H1 (cell line): Measurements from ENCODE around the gene CNNM2. TPM values are rescaled to one million over a fixed set of nuclear protein-coding genes. Genes with fewer than 3 reads are reported as not detected.
A peak's percentile ranks its signal among the peaks of the same experiment; 100 is the strongest.

Experiments
- CTCF ChIA-PET: fragments of 300-600 bp; sonication (Branson Sonifier 250); formaldehyde crosslinking; loops from one replicate; lab custom pipeline; 2021; ENCODE audit not compliant: partially characterized antibody; lab: Charles Lee
- POLR2A ChIA-PET: fragments of 300-600 bp; sonication (Branson Sonifier 250); formaldehyde crosslinking; loops from one replicate; lab custom pipeline; 2021; ENCODE audit warnings: inconsistent platforms; ENCODE audit not compliant: partially characterized antibody; lab: Charles Lee
- DNase-seq, 2 experiments: peaks; one replicate each; pipeline versions ENCODE4 v3.0.0 to v3.0.0-alpha.2; 2010 to 2022; ENCODE audit warnings: low spot score in 2 of 2, low read depth in 1 of 2, mixed read lengths in 1 of 2
- FAIRE-seq: peaks from 2 replicates; lab custom pipeline; 2011; peaks lifted over from hg19 to GRCh38; lab: Jason Lieb, UNC
- H2AFZ ChIP-seq: 2 replicates; pipeline ENCODE4 v1.8.1; 2012; ENCODE audit warnings: low read length, inconsistent platforms
- H2AK5ac ChIP-seq: 2 replicates; pipeline ENCODE4 v1.6.1; 2013; ENCODE audit warnings: low read depth, low read length
- H2BK120ac ChIP-seq: replicated peaks from 2 replicates; pipeline ENCODE3; 2013; ENCODE audit warnings: low read depth, low read length, inconsistent platforms
- H2BK12ac ChIP-seq: 2 replicates; pipeline ENCODE4 v1.6.1; 2013; ENCODE audit warnings: low read depth, low read length
- H2BK15ac ChIP-seq: 2 replicates; pipeline ENCODE4 v1.6.1; 2013; ENCODE audit warnings: low read length
- H2BK20ac ChIP-seq: 2 replicates; pipeline ENCODE4 v1.6.1; 2013; ENCODE audit warnings: low read length
- H2BK5ac ChIP-seq: 2 replicates; pipeline ENCODE4 v1.6.1; 2013; ENCODE audit warnings: low read depth, low read length
- H3K14ac ChIP-seq: 2 replicates; pipeline ENCODE4 v1.6.1; 2013; ENCODE audit warnings: inconsistent platforms; ENCODE audit not compliant: insufficient read length
- H3K18ac ChIP-seq: 2 replicates; pipeline ENCODE4 v1.6.1; 2013; ENCODE audit warnings: low read length; ENCODE audit errors: extremely low read depth
- H3K23ac ChIP-seq: 2 replicates; pipeline ENCODE4 v1.6.1; 2013; ENCODE audit warnings: inconsistent platforms; ENCODE audit not compliant: insufficient read length
- H3K23me2 ChIP-seq: 2 replicates; pipeline ENCODE4 v1.6.1; 2013; ENCODE audit warnings: low read depth, low read length
- H3K27ac ChIP-seq: 2 replicates; pipeline ENCODE4 v1.6.1; 2011; ENCODE audit warnings: low read depth, low read length, inconsistent platforms
- H3K27me3 ChIP-seq, 4 experiments: replicated peaks in 1 of 4; 1 replicate in 1 of 4; 2 replicates in 3 of 4; pipeline versions ENCODE4 v1.6.1 to v1.8.1; 2011 to 2013; ENCODE audit warnings: low read length in 3 of 4, mild to moderate bottlenecking in 3 of 4, inconsistent platforms in 2 of 4, mixed read lengths in 2 of 4, moderate library complexity in 1 of 4; ENCODE audit not compliant: control insufficient read depth in 3 of 4, insufficient read depth in 3 of 4; ENCODE audit errors: extremely low read depth in 1 of 4
- H3K36me3 ChIP-seq, 4 experiments: 2 replicates each; pipeline versions ENCODE4 v1.6.1 to v1.8.1; 2011 to 2013; ENCODE audit warnings: mild to moderate bottlenecking in 4 of 4, low read length in 3 of 4, moderate library complexity in 2 of 4, control low read depth in 1 of 4, inconsistent platforms in 1 of 4; ENCODE audit not compliant: insufficient read depth in 4 of 4, control insufficient read depth in 2 of 4
- H3K4ac ChIP-seq: replicated peaks from 2 replicates; pipeline ENCODE3; 2013; ENCODE audit warnings: low read length, low read depth, mixed read lengths, inconsistent platforms; ENCODE audit not compliant: insufficient read length
- H3K4me1 ChIP-seq, 4 experiments: replicated peaks in 1 of 4; 1 replicate in 1 of 4; 2 replicates in 3 of 4; pipeline versions ENCODE4 v1.6.1 to v1.8.1; 2011 to 2013; ENCODE audit warnings: low read length in 3 of 4, inconsistent platforms in 2 of 4, mixed read lengths in 1 of 4; ENCODE audit not compliant: insufficient read depth in 4 of 4, control insufficient read depth in 3 of 4
- H3K4me2 ChIP-seq, 2 experiments: 2 replicates each; pipeline versions ENCODE4 v1.6.1 to v1.8.1; 2011 to 2013; ENCODE audit warnings: low read depth in 2 of 2, low read length in 2 of 2, control low read depth in 1 of 2, inconsistent platforms in 1 of 2, mild to moderate bottlenecking in 1 of 2; ENCODE audit not compliant: insufficient read depth in 1 of 2
- H3K4me3 ChIP-seq, 4 experiments: fragments of 200-600, 300-600 bp in 1 of 4; sonication (generic), shearing (Covaris generic), sonication (Bioruptor Twin) in 1 of 4; 2 replicates each; pipeline versions ENCODE4 v1.5.1 to v1.8.1; 2011 to 2016; ENCODE audit warnings: low read length in 4 of 4, low read depth in 3 of 4, control low read depth in 2 of 4, inconsistent platforms in 2 of 4, mild to moderate bottlenecking in 2 of 4, mixed read lengths in 1 of 4, moderate library complexity in 1 of 4; ENCODE audit not compliant: insufficient read depth in 2 of 4; ENCODE audit errors: extremely low read depth in 1 of 4
- H3K56ac ChIP-seq: replicated peaks from 2 replicates; pipeline ENCODE3; 2013; ENCODE audit warnings: low read depth, mild to moderate bottlenecking, mixed read lengths, low read length, inconsistent platforms; ENCODE audit not compliant: insufficient read length
- H3K79me1 ChIP-seq: 2 replicates; pipeline ENCODE4 v1.6.1; 2013; ENCODE audit warnings: low read depth, low read length, control low read depth
- H3K79me2 ChIP-seq, 2 experiments: 2 replicates each; pipeline versions ENCODE4 v1.6.1 to v1.8.1; 2012 to 2013; ENCODE audit warnings: low read length in 2 of 2, mild to moderate bottlenecking in 2 of 2, inconsistent platforms in 1 of 2; ENCODE audit not compliant: insufficient read depth in 2 of 2, control insufficient read depth in 1 of 2
- H3K9ac ChIP-seq, 4 experiments: replicated peaks in 1 of 4; 1 replicate in 1 of 4; 2 replicates in 3 of 4; pipeline versions ENCODE4 v1.6.1 to v1.8.1; 2011 to 2013; ENCODE audit warnings: low read depth in 3 of 4, low read length in 3 of 4, control low read depth in 2 of 4, mild to moderate bottlenecking in 2 of 4, moderate library complexity in 2 of 4, inconsistent platforms in 1 of 4; ENCODE audit errors: extremely low read depth in 1 of 4
- H3K9me3 ChIP-seq, 2 experiments: 2 replicates each; pipeline versions ENCODE4 v1.6.1 to v1.8.1; 2012 to 2013; ENCODE audit warnings: mild to moderate bottlenecking in 2 of 2, moderate library complexity in 2 of 2, control low read depth in 1 of 2, inconsistent platforms in 1 of 2, low read depth in 1 of 2, low read length in 1 of 2, mixed read lengths in 1 of 2; ENCODE audit not compliant: insufficient read depth in 2 of 2
- H4K20me1 ChIP-seq, 2 experiments: replicated peaks in 1 of 2; 2 replicates each; pipeline versions ENCODE3 to v1.8.1; 2011 to 2013; ENCODE audit warnings: inconsistent platforms in 2 of 2, low read length in 2 of 2, mild to moderate bottlenecking in 1 of 2; ENCODE audit not compliant: insufficient read depth in 2 of 2, control insufficient read depth in 1 of 2
- H4K5ac ChIP-seq: 2 replicates; pipeline ENCODE4 v1.6.1; 2013; ENCODE audit warnings: low read length, low read depth, mixed read lengths, inconsistent platforms; ENCODE audit not compliant: insufficient read length
- H4K8ac ChIP-seq: 2 replicates; pipeline ENCODE4 v1.8.0; 2013; ENCODE audit warnings: mild to moderate bottlenecking, moderate library complexity, low read length, inconsistent platforms; ENCODE audit not compliant: insufficient read depth; ENCODE audit errors: extremely low read depth
- H4K91ac ChIP-seq: replicated peaks from 2 replicates; pipeline ENCODE3; 2013; ENCODE audit warnings: low read length, mixed read lengths, inconsistent platforms; ENCODE audit not compliant: insufficient read length
- HDAC6 ChIP-seq: IDR thresholded peaks from one replicate; pipeline ENCODE4 v1.7.1; 2012; ENCODE audit warnings: low read depth, mild to moderate bottlenecking, inconsistent platforms, low read length, moderate library complexity
- RAD21 ChIP-seq, 2 experiments: IDR thresholded peaks in 1 of 2; conservative IDR thresholded peaks in 1 of 2; 2 replicates each; pipeline ENCODE4 v1.6.1; 2011; ENCODE audit warnings: low read depth in 2 of 2, low read length in 2 of 2, improper control_type of control experiment in 1 of 2, inconsistent platforms in 1 of 2, mild to moderate bottlenecking in 1 of 2, moderate library complexity in 1 of 2
- WGBS, 2 experiments: shearing (Covaris generic) in 1 of 2; methylation state at CpG; one replicate each; pipeline versions ENCODE4 v1.1.6 to v1.1.7; 2013 to 2015; ENCODE audit warnings: low lambda C conversion rate in 2 of 2, mixed read lengths in 2 of 2, inconsistent platforms in 1 of 2, low coverage in 1 of 2, missing lambda C conversion rate in 1 of 2; ENCODE audit not compliant: insufficient replicate concordance in 2 of 2, insufficient coverage in 1 of 2, insufficient read length in 1 of 2; ENCODE audit errors: extremely low coverage in 1 of 2, missing lambda C conversion rate in 1 of 2; 5-methylcytosine and 5-hydroxymethylcytosine counted together
- polyA plus RNA-seq, 7 experiments: library from polyadenylated mRNA; depleted of rRNA in 3 of 7; stranded (reverse) in 5 of 7; unstranded in 2 of 7; fragments of >200 nt in 5 of 7; fragments of 200-250 nt in 2 of 7; gene quantifications; 1 replicate in 5 of 7; 2 replicates in 1 of 7; 4 replicates in 1 of 7; pipeline versions ENCODE4 v1.2.1 to v1.2.3, GENCODE V29; 2011 to 2013; ENCODE audit warnings: missing spikeins in 2 of 7, mixed read lengths in 2 of 7
- total RNA-seq: library from RNA; stranded (reverse); fragmentation: NEBNext Ultra II Directional; extraction: Animal tissue kit (Norgen Biotek cat#: 25700); gene quantifications from 2 replicates; pipeline ENCODE4 v1.2.1, GENCODE V29; 2021

CNNM2 gene
- total and polyA plus RNA-seq, 2 of the 8 experiments (the other 6 are each of a cell fraction or from before 2014, with no cell fraction given) = 7.3 to 23.6 TPM

DNA sequence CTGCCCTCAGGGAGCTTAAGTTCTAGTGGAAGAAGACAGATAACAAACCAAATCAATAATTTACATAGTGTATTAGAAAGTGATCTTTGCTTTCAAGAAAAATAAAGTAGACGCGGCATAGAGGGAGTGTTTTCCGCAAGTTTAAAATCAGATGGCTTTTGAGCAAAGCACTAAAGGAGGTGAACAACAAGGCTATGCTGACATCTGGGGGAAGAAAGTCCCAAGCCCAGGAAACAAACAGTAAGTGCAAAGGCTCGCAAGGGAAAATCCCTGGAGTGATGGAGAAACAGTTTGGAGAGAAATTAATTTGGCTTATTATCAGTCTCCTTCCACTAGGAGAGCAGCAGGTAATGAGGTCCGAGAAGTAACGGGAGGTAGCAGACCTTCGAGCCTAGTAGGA, 1.9 kb upstream of the CNNM2 start:
- no peak overlapping the region for H4K5ac ChIP-seq
- no peak for DNase-seq
- H3K9ac ChIP-seq = no peak overlapping the region
- H4K91ac ChIP-seq = no peak overlapping the region
- H3K4me1 ChIP-seq = peaks cover 3 to 10% (median 7%) of the 10 kb centered on the region in 4 experiments; a peak in 5 of 7 replicates
- WGBS, 2 experiments = 90% methylated on average over 7 of the region's 7 CpGs; no CpG with 5 or more reads in 1 of the 2 experiments
- no peaks in the 10 kb centered on the region for H3K36me3 ChIP-seq
- H2AK5ac ChIP-seq = no peak overlapping the region
- H3K18ac ChIP-seq = no peak overlapping the region
- TF ChIP-seq RAD21 (IDR thresholded peaks at IDR 0.05 in 1 of 2, conservative IDR thresholded peaks at IDR 0.05 in 1 of 2; ENCODE audit: low read depth in 2 of 2, low read length in 2 of 2) (peak; percentile 9 to 25; a peak in 3 of 4 replicates), HDAC6 (no peak)
- TF ChIP-seq, all 59 proteins: peak for 1
- Histone ChIP-seq H2BK15ac (no peak overlapping the region), H3K27me3 (peaks cover 0 to 12% (median 11%) of the 10 kb centered on the region in 4 experiments; a peak in 5 of 7 replicates), H2BK5ac (no peak overlapping the region), H3K4me3 (peak overlapping the region in 1 of 4 experiments; percentile 89; a peak in 1 of 8 replicates), H2AFZ (peak overlapping the region; percentile 96; the same call in 1 of the 2 replicates), H3K14ac (no peak overlapping the region), H2BK12ac (no peak overlapping the region), H3K4ac (no peak overlapping the region), H2BK120ac (no peak overlapping the region), H3K9me3 (no peaks in the 10 kb centered on the region), H3K23me2 (peaks cover 15% of the 10 kb centered on the region), H3K4me2 (peak overlapping the region in 1 of 2 experiments; percentile 91; a peak in 1 of 4 replicates), H4K8ac (no peak overlapping the region), H3K56ac (no peak overlapping the region), H3K79me2 (peaks cover 0 to 22% of the 10 kb centered on the region in 2 experiments; a peak in 2 of 4 replicates), H3K23ac (no peak overlapping the region), H3K79me1 (no peaks in the 10 kb centered on the region), H2BK20ac (no peak overlapping the region), H4K20me1 (peaks cover 8% of the 10 kb centered on the region in 2 experiments), H3K27ac (no peak overlapping the region)
- POLR2A ChIA-PET = interaction anchor here (1.7 to 3.8 kb wide), 2 partner anchors 147 to 162 kb away, joined by 4 to 22 read pairs; no protein-coding TSS in a partner anchor
- peak; percentile 32 for FAIRE-seq
- CTCF ChIA-PET = interaction anchor here (0.5 to 11.2 kb wide), 10 partner anchors 15 to 396 kb away, joined by 3 to 137 read pairs (median 10); partner anchors contain the start of gene CYP17A1
